ENCODE measurements around the gene PAWR. TPM values are rescaled to one million over a fixed set of nuclear protein-coding genes. Genes with fewer than 3 reads are reported as not detected.

The PAWR gene
- 176 and 190 TPM in 2 replicates for total RNA-seq (2021)
- long read RNA-seq, partial matches to known transcripts, result 13 of 22 reads
- long read RNA-seq, other reads (novel, unspliced or antisense), result 9 of 22 reads

- no peak within 1 kb of the TSS for H4K8ac ChIP-seq (replicated peaks; ENCODE audit: insufficient read length, low read depth, low read length)
- H3K4ac ChIP-seq (ENCODE audit: low read depth, low read length), result no peak within 1 kb of the TSS
- no peak within 1 kb of the TSS for H2AK5ac ChIP-seq (ENCODE audit: insufficient read length, low read length)
- H3K4me1 ChIP-seq (ENCODE audit: insufficient read depth, low read length), result peaks cover 3% of the 10 kb centered on the region; the same call in 1 of the 2 replicates
- no peaks in the 10 kb centered on the region for H3K27me3 ChIP-seq (ENCODE audit: insufficient read depth, low read length)
- Mint-ChIP-seq H3K27me3 (ENCODE audit: low read depth) (no peaks in the 10 kb centered on the region), H3K4me1 (peaks cover 38 to 43% of the 10 kb centered on the region in 2 experiments), H3K9me3 (peaks cover 0 to 3% of the 10 kb centered on the region in 2 experiments; a peak in 2 of 5 replicates), H3K27ac (peak within 1 kb of the TSS; percentile 94 to 99 (median 96)), H3K4me3 (peak within 1 kb of the TSS; percentile 87 to 98), H3K36me3 (ENCODE audit: insufficient read depth in 1 of 3, low read depth in 3 of 3) (peaks cover 19 to 27% (median 22%) of the 10 kb centered on the region in 3 experiments)
- peak within 1 kb of the TSS; percentile 8 for H3K18ac ChIP-seq (ENCODE audit: insufficient read length, low read depth, low read length)
- no peak within 1 kb of the TSS for H2BK120ac ChIP-seq (ENCODE audit: low read depth, low read length, poor library complexity, severe bottlenecking)
- TF ChIP-seq CTCF (conservative IDR thresholded peaks at IDR 0.05), result peak; percentile 46; the same call in 2 of the 3 replicates
- H3K23ac ChIP-seq (ENCODE audit: insufficient read length, low read depth, low read length), result no peak within 1 kb of the TSS
- peaks cover 35% of the 10 kb centered on the region; the same call in 1 of the 2 replicates for H3K79me2 ChIP-seq (ENCODE audit: insufficient read depth, low read length)
- H2BK15ac ChIP-seq (ENCODE audit: low read depth, low read length), result no peak within 1 kb of the TSS
- H4K91ac ChIP-seq (ENCODE audit: insufficient read length, low read depth, low read length), result no peak within 1 kb of the TSS
- peak; percentile 91 for DNase-seq
- WGBS (ENCODE audit: extremely low coverage, insufficient read length, low lambda C conversion rate), result no CpG with 5 or more reads among the region's 107 CpGs
- H3K9ac ChIP-seq (ENCODE audit: extremely low read depth, insufficient read length, low read length), result peak within 1 kb of the TSS; percentile 94
- H3K23me2 ChIP-seq (ENCODE audit: insufficient read length, low read depth, low read length, poor library complexity, severe bottlenecking), result peaks cover 22% of the 10 kb centered on the region
- no peak within 1 kb of the TSS for H3K56ac ChIP-seq (ENCODE audit: insufficient read length, low read depth, low read length)
- H4K20me1 ChIP-seq (ENCODE audit: control insufficient read depth, insufficient read depth, insufficient read length), result no peaks in the 10 kb centered on the region
- peak within 1 kb of the TSS; percentile 50 for H3K27ac ChIP-seq (ENCODE audit: insufficient read length, low read depth, low read length)
- H2AFZ ChIP-seq (ENCODE audit: low read length), result no peak within 1 kb of the TSS
- H2BK20ac ChIP-seq (ENCODE audit: low read depth, low read length, poor library complexity, severe bottlenecking), result no peak within 1 kb of the TSS
- H3T11ph ChIP-seq (ENCODE audit: low read length), result no peak within 1 kb of the TSS
- H3K4me2 ChIP-seq (ENCODE audit: insufficient read depth, insufficient read length, low read length), result peak within 1 kb of the TSS; percentile 97
- no peak within 1 kb of the TSS for H2BK5ac ChIP-seq (ENCODE audit: insufficient read length, low read length)
- no peak within 1 kb of the TSS for H4K5ac ChIP-seq (ENCODE audit: insufficient read length, low read depth, low read length)
- H3K9me3 ChIP-seq (ENCODE audit: control insufficient read depth, low read depth, low read length), result no peaks in the 10 kb centered on the region
- H3K79me1 ChIP-seq (ENCODE audit: insufficient read depth, low read depth, low read length, poor library complexity, severe bottlenecking), result no peaks in the 10 kb centered on the region
- H3K14ac ChIP-seq (ENCODE audit: insufficient read depth, low read length), result peak within 1 kb of the TSS; percentile 83
- H2BK12ac ChIP-seq (ENCODE audit: insufficient read length, low read depth, low read length), result no peak within 1 kb of the TSS
Measured at GRCh38 chr12:79690638-79691510, at the start of gene PAWR. PAWR (minus strand) TSS chr12:79690964; CDS start chr12:79690244, 720 bp downstream.
